Stimulated activated CD4-positive, alpha-beta T cell treated with anti-CD3 and anti-CD28 coated beads, Interleukin-12 subunit alpha, Interleukin-12 subunit beta, amount 100 ng/mL, for 4 hours (primary cell): Measurements from ENCODE around the gene JARID2.

Experiments used
- DNase-seq: peaks from one replicate; pipeline ENCODE4 v3.0.0-alpha.2; 2020

The JARID2 gene

GRCh38 chr6:15338476-15338875 is 92.6 kb downstream of the JARID2 start:
- DNase-seq, result no peak

GRCh38 chr6:15339081-15339480 is 93.2 kb downstream of the JARID2 start:
- no peak for DNase-seq

GRCh38 chr6:15340105-15340601 is 94.3 kb downstream of the JARID2 start:
- DNase-seq, result no peak

- no peak for DNase-seq
These were observed 94.9 kb downstream of the JARID2 start for GRCh38 chr6:15340775-15341174.

- DNase-seq, result no peak
These were observed 95.6 kb downstream of the JARID2 start for GRCh38 chr6:15341311-15342001.

- no peak for DNase-seq
These were observed 96.2 kb downstream of the JARID2 start for GRCh38 chr6:15342114-15342513.

GRCh38 chr6:15343490-15344191 is 97.8 kb downstream of the JARID2 start:
- DNase-seq, result no peak

- DNase-seq, result no peak
These were observed 98.3 kb downstream of the JARID2 start for GRCh38 chr6:15344192-15344519.

GRCh38 chr6:15344831-15345230 is 99.0 kb downstream of the JARID2 start:
- DNase-seq, result no peak

- DNase-seq, result no peak
These were observed 100.4 kb downstream of the JARID2 start for GRCh38 chr6:15346315-15346714.

GRCh38 chr6:15348528-15348927 is 102.7 kb downstream of the JARID2 start:
- DNase-seq, result no peak

- DNase-seq, result no peak
These were observed 103.5 kb downstream of the JARID2 start for GRCh38 chr6:15349379-15349778.

- no peak for DNase-seq
These were observed 104.7 kb downstream of the JARID2 start for GRCh38 chr6:15350386-15351083.

GRCh38 chr6:15351631-15352030 is 105.8 kb downstream of the JARID2 start:
- DNase-seq, result no peak

GRCh38 chr6:15352220-15352619 is 106.4 kb downstream of the JARID2 start:
- no peak for DNase-seq

GRCh38 chr6:15352845-15353244 is 107.0 kb downstream of the JARID2 start:
- DNase-seq, result no peak

- no peak for DNase-seq
These were observed 109.8 kb downstream of the JARID2 start for GRCh38 chr6:15355683-15356099.

- DNase-seq, result no peak
These were observed 110.3 kb downstream of the JARID2 start for GRCh38 chr6:15356179-15356578.

GRCh38 chr6:15356937-15357336 is 111.1 kb downstream of the JARID2 start:
- no peak for DNase-seq

- DNase-seq, result no peak
These were observed 111.9 kb downstream of the JARID2 start for GRCh38 chr6:15357782-15358181.

- DNase-seq, result no peak
These were observed 112.9 kb downstream of the JARID2 start for GRCh38 chr6:15358579-15359327.

- no peak for DNase-seq
These were observed 113.5 kb downstream of the JARID2 start for GRCh38 chr6:15359335-15359862.

- no peak for DNase-seq
These were observed 114.4 kb downstream of the JARID2 start for GRCh38 chr6:15360300-15360699.
